K562 (cell line): ENCODE measurements around the gene RBPJL. TPM values are rescaled to one million over a fixed set of nuclear protein-coding genes. Genes with fewer than 3 reads are reported as not detected.

ENCODE experiments used
- ATAC-seq: fragments of 200-7000 bp; cut with Tn5 transposase; 3 replicates; pipeline ENCODE4 v1.9.1; 2020; ENCODE audit warnings: moderate library complexity
- BruUV-seq: library from RNA; stranded (reverse); fragments of 400-500 nt; replicated peaks from 2 replicates; lab custom pipeline; 2021; lab: Mats Ljungman, UMichigan
- CTCF ChIA-PET: fragments of 300-600 bp; formaldehyde crosslinking; extraction: SDS; loops from one replicate; lab custom pipeline; 2021; ENCODE audit warnings: low intra/inter-chr PET ratio; lab: Yijun Ruan, JAX
- POLR2A ChIA-PET: fragments of 300-600, 350-650 bp; sonication (Branson Sonifier 250); formaldehyde crosslinking; extraction: SDS; loops from one replicate; lab custom pipeline; 2021; ENCODE audit warnings: antibody characterized with exemption, inconsistent platforms; lab: Yijun Ruan, JAX
- DNase-seq, 4 experiments: peaks; one replicate each; pipeline versions ENCODE4 v3.0.0 to v3.0.0-alpha.2; 2011 to 2018; ENCODE audit warnings: low spot score in 3 of 4, mixed read lengths in 3 of 4; ENCODE audit errors: extremely low read depth in 1 of 4
- FAIRE-seq: peaks from 2 replicates; lab custom pipeline; 2011; peaks lifted over from hg19 to GRCh38; lab: Jason Lieb, UNC
- H2AFZ ChIP-seq: 2 replicates; pipeline ENCODE4 v1.6.0; 2011; ENCODE audit warnings: low read depth, low read length, control low read depth, inconsistent platforms
- H3K27ac ChIP-seq: fragments of 200-600 bp; 3 replicates; pipeline ENCODE4 v1.8.0; 2011; ENCODE audit warnings: low read depth, mild to moderate bottlenecking, control low read depth, inconsistent platforms, low read length, moderate library complexity, mixed read lengths; ENCODE audit errors: extremely low read depth
- H3K27me3 ChIP-seq, 2 experiments: fragments of 300-600 bp in 1 of 2; 2 replicates in 1 of 2; 3 replicates in 1 of 2; pipeline versions ENCODE4 v1.6.0 to v1.8.0; 2011; ENCODE audit warnings: inconsistent platforms in 2 of 2, low read length in 2 of 2, mild to moderate bottlenecking in 1 of 2, mixed read lengths in 1 of 2, moderate library complexity in 1 of 2; ENCODE audit not compliant: control insufficient read depth in 2 of 2, insufficient read depth in 2 of 2
- H3K36me3 ChIP-seq: fragments of 300-600 bp; 3 replicates; pipeline ENCODE4 v1.8.0; 2011; ENCODE audit warnings: mild to moderate bottlenecking, low read length, inconsistent platforms; ENCODE audit not compliant: control insufficient read depth, insufficient read depth
- H3K4me1 ChIP-seq, 2 experiments: fragments of 200-600 bp in 1 of 2; replicated peaks in 1 of 2; 2 replicates in 1 of 2; 3 replicates in 1 of 2; pipeline versions ENCODE4 v1.5.1 to v1.8.0; 2011; ENCODE audit warnings: inconsistent platforms in 2 of 2, low read length in 2 of 2, mild to moderate bottlenecking in 1 of 2, mixed read lengths in 1 of 2, moderate library complexity in 1 of 2; ENCODE audit not compliant: control insufficient read depth in 2 of 2, insufficient read depth in 2 of 2
- H3K4me2 ChIP-seq: 2 replicates; pipeline ENCODE4 v1.6.1; 2011; ENCODE audit warnings: low read length, control low read depth, inconsistent platforms, mixed read lengths; ENCODE audit not compliant: insufficient read depth
- H3K4me3 ChIP-seq: fragments of 200-600 bp; sonication (generic), shearing (Covaris generic); 2 replicates; pipeline ENCODE4 v1.5.1; 2016; ENCODE audit warnings: control low read depth, inconsistent platforms
- H3K79me2 ChIP-seq: fragments of 200-600 bp; 3 replicates; pipeline ENCODE4 v1.8.0; 2011; ENCODE audit warnings: low read length, inconsistent platforms; ENCODE audit not compliant: control insufficient read depth, insufficient read depth
- H3K9ac ChIP-seq, 2 experiments: 2 replicates each; pipeline versions ENCODE4 v1.6.0 to v1.6.1; 2011; ENCODE audit warnings: low read depth in 2 of 2, low read length in 2 of 2, control low read depth in 1 of 2, inconsistent platforms in 1 of 2, mild to moderate bottlenecking in 1 of 2, mixed read lengths in 1 of 2; ENCODE audit not compliant: insufficient read depth in 1 of 2
- H3K9me1 ChIP-seq: one replicate; pipeline ENCODE4 v1.6.0; 2011; ENCODE audit warnings: inconsistent platforms, mild to moderate bottlenecking, low read length, moderate library complexity; ENCODE audit not compliant: control insufficient read depth, insufficient read depth
- H3K9me3 ChIP-seq: replicated peaks from 2 replicates; pipeline ENCODE4 v1.5.1; 2011; ENCODE audit warnings: low read depth, low read length, inconsistent platforms; ENCODE audit not compliant: control insufficient read depth, insufficient read depth
- H4K20me1 ChIP-seq: replicated peaks from 2 replicates; pipeline ENCODE4 v1.6.1; 2011; ENCODE audit warnings: low read length, inconsistent platforms, mixed read lengths; ENCODE audit not compliant: control insufficient read depth, insufficient read depth
- GTF2E2 ChIP-seq: fragments of 200-800 bp; sonication (Bioruptor generic); IDR thresholded peaks from 2 replicates; pipeline ENCODE4 v1.6.1; 2016; ENCODE audit warnings: missing genetic modification characterization, missing compliant biosample characterization
- RNF219 ChIP-seq: fragments of 250-450 bp; sonication (Bioruptor Pico); IDR thresholded peaks from 2 replicates; pipeline ENCODE4 v1.5.0; 2022; ENCODE audit warnings: mild to moderate bottlenecking
- SREBF2 ChIP-seq: sonication (generic); formaldehyde crosslinking; IDR thresholded peaks from 2 replicates; pipeline ENCODE4 v1.4.0; 2020; ENCODE audit warnings: mild to moderate bottlenecking, missing genetic modification reagents
- ZBTB8A ChIP-seq: fragments of 450-650 bp; IDR thresholded peaks from 2 replicates; pipeline ENCODE4 v1.6.1; 2018; ENCODE audit warnings: mild to moderate bottlenecking, moderate library complexity; ENCODE audit not compliant: partially characterized antibody
- ZNF146 ChIP-seq: IDR thresholded peaks from one replicate; pipeline ENCODE4 v1.6.1; 2018; ENCODE audit warnings: missing compliant biosample characterization; ENCODE audit not compliant: unreplicated experiment
- ZNF589 ChIP-seq: fragments of 200-800 bp; sonication (Bioruptor generic); IDR thresholded peaks from 2 replicates; pipeline ENCODE4 v1.6.1; 2016; ENCODE audit warnings: low read depth, missing genetic modification characterization, missing compliant biosample characterization
- ZNF778 ChIP-seq: fragments of 450-650 bp; formaldehyde crosslinking; IDR thresholded peaks from 2 replicates; pipeline ENCODE4 v1.4.0; 2020; ENCODE audit warnings: mild to moderate bottlenecking, moderate library complexity
- WGBS: fragments of 100-300 bp; shearing (Covaris generic); methylation state at CpG from one replicate; pipeline ENCODE4 v1.1.6; 2016; ENCODE audit warnings: low coverage, mixed read lengths; ENCODE audit not compliant: insufficient coverage; ENCODE audit errors: missing lambda C conversion rate; 5-methylcytosine and 5-hydroxymethylcytosine counted together
- in situ Hi-C: fragments of 300-500 bp; cut with MboI; formaldehyde crosslinking; loops from 4 replicates; pipeline ENCODE4 v1.15.0; 2018; ENCODE audit warnings: inconsistent platforms, mixed read lengths
- intact Hi-C: fragments of 100-400 bp; cut with micrococcal nuclease; formaldehyde crosslinking; loops from 2 replicates; pipeline ENCODE4 v1.14.2; 2022
- polyA plus RNA-seq, 8 experiments: library from polyadenylated mRNA; depleted of rRNA in 4 of 8; stranded (reverse) in 5 of 8; unstranded in 3 of 8; fragments of >200 nt; fragmentation: Nextera tagmentation in 2 of 8; fragmentation: Illumina TruSeq in 1 of 8; extraction: Ambion mirVana in 2 of 8; extraction: Trizol in 1 of 8; gene quantifications; 2 replicates each; pipeline versions ENCODE4 v1.2.1 to v1.2.3, GENCODE V29; 2011 to 2014; ENCODE audit warnings: inconsistent platforms in 1 of 8, missing spikeins in 1 of 8
- total RNA-seq, 7 experiments: library from RNA; depleted of rRNA in 6 of 7; stranded (reverse); fragments of >200 nt in 6 of 7; fragmentation: Illumina TruSeq in 2 of 7; extraction: Trizol in 2 of 7; gene quantifications; 2 replicates each; pipeline versions ENCODE4 v1.2.1 to v1.2.3, GENCODE V29; 2011 to 2021; ENCODE audit warnings: low replicate concordance in 1 of 7

The RBPJL gene
- total and polyA plus RNA-seq, 9 of the 15 experiments (the other 6 are each of a cell fraction or from before 2014, with no cell fraction given) = not detected

GRCh38 chr20:45257161-45257560 is 49.5 kb upstream of the RBPJL start:
- H3K36me3 ChIP-seq = no peaks in the 10 kb centered on the region
- 4% methylated on average over 3 of the region's 3 CpGs for WGBS
- no peaks in the 10 kb centered on the region; the same call in 1 of the 2 replicates for H4K20me1 ChIP-seq
- POLR2A ChIA-PET = no interaction called here
- no peak overlapping the region for H3K4me2 ChIP-seq
- no peak for ATAC-seq
- FAIRE-seq = no peak
- CTCF ChIA-PET = no interaction called here
- peaks cover 0 to 5% of the 10 kb centered on the region in 2 experiments; a peak in 2 of 5 replicates for H3K27me3 ChIP-seq
- no peaks in the 10 kb centered on the region for H3K9me1 ChIP-seq
- H3K9ac ChIP-seq = no peak overlapping the region
- H2AFZ ChIP-seq = no peak overlapping the region
- TF ChIP-seq ZNF589 (CRISPR knock-in tag) = no peak
- no peak for TF ChIP-seq RNF219
- TF ChIP-seq ZBTB8A = no peak
- TF ChIP-seq GTF2E2 = no peak
- TF ChIP-seq ZNF778 (CRISPR knock-in tag) = no peak
- no peak for TF ChIP-seq SREBF2
- no peak for TF ChIP-seq ZNF146 (CRISPR knock-in tag)
- no TSS peak for BruUV-seq
- H3K27ac ChIP-seq = no peak overlapping the region
- H3K9me3 ChIP-seq = no peaks in the 10 kb centered on the region
- no peaks in the 10 kb centered on the region for H3K79me2 ChIP-seq
- in situ Hi-C loops = no loop called here
- H3K4me3 ChIP-seq = no peak overlapping the region
- intact Hi-C loops = no loop called here
- no peaks in the 10 kb centered on the region for H3K4me1 ChIP-seq
- no peak for DNase-seq
